ENCODE data around the gene CPN1. TPM values are rescaled to one million over a fixed set of nuclear protein-coding genes. Genes with fewer than 3 reads are reported as not detected.

CPN1 gene
- total and polyA plus RNA-seq, 9 of the 15 experiments (the other 6 are each of a cell fraction or from before 2014, with no cell fraction given): 0.15 to 0.17 TPM; not detected in 7

GRCh38 chr10:100076750-100077149 is 4.9 kb downstream of the CPN1 start:
- no TSS peak for BruUV-seq (replicated peaks)
- no peaks in the 10 kb centered on the region for H3K4me1 ChIP-seq (replicated peaks in 1 of 2; ENCODE audit: control insufficient read depth in 2 of 2, insufficient read depth in 2 of 2, low read length in 2 of 2)
- CTCF ChIA-PET (ENCODE audit: low intra/inter-chr PET ratio): no interaction called here
- TF ChIP-seq FIP1L1 (IDR thresholded peaks at IDR 0.05; ENCODE audit: low read depth, low read length, poor library complexity, severe bottlenecking) (no peak), KDM4B (IDR thresholded peaks at IDR 0.05; ENCODE audit: borderline replicate concordance in 2 of 2, low read depth in 1 of 2) (no peak), MAFF (IDR thresholded peaks at IDR 0.05; ENCODE audit: low read length) (no peak), ARID1B (IDR thresholded peaks at IDR 0.05) (no peak), CHD4 (IDR thresholded peaks at IDR 0.05; ENCODE audit: insufficient read depth, insufficient replicate concordance, low read depth, low read length, poor library complexity, severe bottlenecking) (no peak), KLF6 (CRISPR knock-in tag; IDR thresholded peaks at IDR 0.05; ENCODE audit: borderline replicate concordance) (no peak), ZBTB5 (IDR thresholded peaks at IDR 0.05) (no peak), HEY1 (CRISPR knock-in tag; IDR thresholded peaks at IDR 0.05; ENCODE audit: borderline replicate concordance) (no peak), MCM3 (IDR thresholded peaks at IDR 0.05) (no peak), TCF3 (CRISPR knock-in tag; IDR thresholded peaks at IDR 0.05) (no peak), HDGF (IDR thresholded peaks at IDR 0.05) (no peak), ZMIZ1 (IDR thresholded peaks at IDR 0.05; ENCODE audit: low read depth in 2 of 2, low read length in 2 of 2) (no peak), ZNF512 (tag; IDR thresholded peaks at IDR 0.05) (no peak), ZNF239 (CRISPR knock-in tag; IDR thresholded peaks at IDR 0.05) (no peak), DACH1 (IDR thresholded peaks at IDR 0.05; ENCODE audit: partially characterized antibody) (no peak), ESRRA (IDR thresholded peaks at IDR 0.05; ENCODE audit: borderline replicate concordance, low read depth) (no peak), CC2D1A (IDR thresholded peaks at IDR 0.05) (no peak), NFIC (IDR thresholded peaks at IDR 0.05) (no peak)

More at GRCh38 chr10:100076750-100077149, 4.9 kb downstream of the CPN1 start:
- no peak overlapping the region for H3K9ac ChIP-seq (ENCODE audit: insufficient read depth in 1 of 2, low read depth in 2 of 2, low read length in 2 of 2)
- no peaks in the 10 kb centered on the region for H3K9me1 ChIP-seq (ENCODE audit: control insufficient read depth, insufficient read depth, low read length)
- no peak overlapping the region for H3K4me2 ChIP-seq (ENCODE audit: insufficient read depth, low read length)
- H3K79me2 ChIP-seq (ENCODE audit: control insufficient read depth, insufficient read depth, low read length): no peaks in the 10 kb centered on the region
- ATAC-seq (no peak), DNase-seq (ENCODE audit: extremely low read depth in 1 of 4, low spot score in 3 of 4) (no peak), FAIRE-seq (no peak)
- peaks cover 15 to 28% of the 10 kb centered on the region in 2 experiments; a peak in 4 of 5 replicates for H3K27me3 ChIP-seq (ENCODE audit: control insufficient read depth in 2 of 2, insufficient read depth in 2 of 2, low read length in 2 of 2)
- no peaks in the 10 kb centered on the region for H3K9me3 ChIP-seq (replicated peaks; ENCODE audit: control insufficient read depth, insufficient read depth, low read depth, low read length)
- intact Hi-C loops (cut with micrococcal nuclease): no loop called here
- H3K4me3 ChIP-seq: no peak overlapping the region
- H3K27ac ChIP-seq (ENCODE audit: extremely low read depth, low read depth, low read length): no peak overlapping the region
- 0% methylated on average over 2 of the region's 2 CpGs for WGBS (ENCODE audit: insufficient coverage, low coverage, missing lambda C conversion rate)
- POLR2A ChIA-PET: no interaction called here
- no peaks in the 10 kb centered on the region for H4K20me1 ChIP-seq (replicated peaks; ENCODE audit: control insufficient read depth, insufficient read depth, low read length)
- H2AFZ ChIP-seq (ENCODE audit: low read depth, low read length): no peak overlapping the region
- no peaks in the 10 kb centered on the region for H3K36me3 ChIP-seq (ENCODE audit: control insufficient read depth, insufficient read depth, low read length)
- in situ Hi-C loops (cut with MboI): no loop called here

Measured in K562 (cell line).